Small intestine (tissue), 7 donors: ENCODE results near the gene BCAS1. TPM values are rescaled to one million over a fixed set of nuclear protein-coding genes. Genes with fewer than 3 reads are reported as not detected.

ENCODE experiments used
- DNase-seq, 2 donors: peaks; one replicate each; pipeline versions ENCODE4 v3.0.0 to v3.0.0-alpha.2; 2013
- FAIRE-seq: peaks from 2 replicates; lab custom pipeline; 2012; peaks lifted over from hg19 to GRCh38; lab: Jason Lieb, UNC
- H3K27ac ChIP-seq, 3 donors: one replicate each; pipeline ENCODE4 v1.5.1; 2013; ENCODE audit warnings: low read length in 2 of 3, mild to moderate bottlenecking in 2 of 3, control low read depth in 1 of 3, inconsistent platforms in 1 of 3, low read depth in 1 of 3, moderate library complexity in 1 of 3
- H3K27me3 ChIP-seq, 3 donors: one replicate each; pipeline ENCODE4 v1.6.1; 2013; ENCODE audit warnings: low read length in 3 of 3, inconsistent platforms in 1 of 3; ENCODE audit not compliant: control insufficient read depth in 3 of 3, insufficient read depth in 3 of 3
- H3K36me3 ChIP-seq, 3 donors: one replicate each; pipeline ENCODE4 v1.6.1; 2013; ENCODE audit warnings: low read length in 3 of 3, inconsistent platforms in 1 of 3, low read depth in 1 of 3, mild to moderate bottlenecking in 1 of 3, moderate library complexity in 1 of 3; ENCODE audit not compliant: control insufficient read depth in 3 of 3, insufficient read depth in 2 of 3
- H3K4me1 ChIP-seq, 3 donors: one replicate each; pipeline ENCODE4 v1.6.1; 2013; ENCODE audit warnings: low read length in 2 of 3, inconsistent platforms in 1 of 3, low read depth in 1 of 3, mild to moderate bottlenecking in 1 of 3, moderate library complexity in 1 of 3; ENCODE audit not compliant: control insufficient read depth in 3 of 3, insufficient read depth in 2 of 3
- H3K4me3 ChIP-seq, 3 donors: one replicate each; pipeline ENCODE4 v1.5.1; 2013; ENCODE audit warnings: low read length in 3 of 3, control low read depth in 1 of 3, inconsistent platforms in 1 of 3, low read depth in 1 of 3, mild to moderate bottlenecking in 1 of 3, moderate library complexity in 1 of 3
- H3K9me3 ChIP-seq, 2 donors: one replicate each; pipeline ENCODE4 v1.6.1; 2013; ENCODE audit warnings: low read depth in 1 of 2, low read length in 1 of 2; ENCODE audit not compliant: control insufficient read depth in 2 of 2, insufficient read depth in 1 of 2
- WGBS, 3 donors: extraction: QIAGEN DNeasy Blood & Tissue Kit; methylation state at CpG; one replicate each; pipeline ENCODE4 v1.1.7; 2013; 5-methylcytosine and 5-hydroxymethylcytosine counted together
- polyA plus RNA-seq, 4 donors: library from polyadenylated mRNA; stranded (reverse) in 3 of 4; unstranded in 1 of 4; fragments of 200-250 nt in 3 of 4; fragments of 120-200 nt in 1 of 4; gene quantifications; one replicate each; pipeline versions ENCODE4 v1.2.1 to v1.2.3, GENCODE V29; 2013
- donor health status: healthy with polysubstance abuse.
- donor health status: control.
- donor health status: control.
- donor health status: Bipolar disorder and iron deficiency.
- donor health status: healthy.

Gene BCAS1
- polyA plus RNA-seq, 4 donors, result 5.3 to 52.9 (median 30.8) TPM

GRCh38 chr20:53959911-53960578, 110.3 kb downstream of the BCAS1 start:
- no peak for DNase-seq
- Histone ChIP-seq H3K4me1 (no peaks in the 10 kb centered on the region), H3K4me3 (no peak overlapping the region), H3K27me3 (no peaks in the 10 kb centered on the region), H3K9me3 (no peaks in the 10 kb centered on the region), H3K36me3 (no peaks in the 10 kb centered on the region), H3K27ac (no peak overlapping the region)
- 61 to 87% (median 77%) methylated on average over 6 of the region's 6 CpGs for WGBS, 3 donors
- no peak for FAIRE-seq

- Histone ChIP-seq H3K4me1 (no peaks in the 10 kb centered on the region), H3K27me3 (no peaks in the 10 kb centered on the region), H3K36me3 (no peaks in the 10 kb centered on the region), H3K9me3 (no peaks in the 10 kb centered on the region), H3K4me3 (no peak overlapping the region), H3K27ac (no peak overlapping the region)
- 48 to 64% (median 59%) methylated on average over 5 of the region's 5 CpGs for WGBS, 3 donors
- DNase-seq (no peak), FAIRE-seq (no peak)
These were observed 112.1 kb downstream of the BCAS1 start for GRCh38 chr20:53958260-53958659.

DNA sequence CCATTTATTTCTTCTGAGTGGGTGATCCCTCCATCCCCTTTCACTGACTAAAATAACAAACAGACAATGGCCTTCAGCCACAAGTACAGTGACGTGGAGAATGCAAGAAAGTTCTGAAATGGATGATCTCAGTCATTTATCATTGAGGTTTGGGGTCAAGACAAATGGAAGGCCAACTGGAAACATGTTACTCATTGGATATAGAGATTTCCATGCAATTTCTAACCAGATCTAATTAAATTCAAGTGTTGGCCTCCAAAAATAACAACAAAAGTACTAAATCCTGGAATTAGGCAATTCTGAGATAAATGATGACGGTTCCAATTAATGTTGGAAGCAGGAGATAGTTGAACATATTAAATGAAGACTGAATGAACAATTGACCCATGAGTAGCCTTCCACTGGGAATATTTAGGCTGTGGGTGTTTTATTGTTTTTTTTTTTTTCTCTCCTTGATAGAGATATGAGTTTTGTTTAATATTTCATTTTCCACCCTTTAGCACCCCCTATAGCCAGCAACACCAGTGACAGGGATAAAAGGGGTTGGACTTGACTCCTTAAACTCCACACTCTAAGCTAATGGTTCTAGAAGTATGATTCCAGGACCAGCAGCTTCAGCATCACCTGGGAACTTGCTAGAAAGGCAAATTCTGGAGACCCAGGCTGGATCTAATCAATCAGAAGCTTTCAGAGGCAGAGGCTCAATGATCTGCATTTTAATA, 112.8 kb downstream of the BCAS1 start:
- no peaks in the 10 kb centered on the region for H3K27me3 ChIP-seq
- DNase-seq (no peak), FAIRE-seq (no peak)
- H3K4me3 ChIP-seq, result no peak overlapping the region
- H3K4me1 ChIP-seq, result no peaks in the 10 kb centered on the region
- no peaks in the 10 kb centered on the region for H3K36me3 ChIP-seq
- H3K27ac ChIP-seq, result no peak overlapping the region
- 66 to 82% (median 75%) methylated on average over 2 of the region's 2 CpGs for WGBS, 3 donors
- H3K9me3 ChIP-seq, result peaks cover 0 to 1% of the 10 kb centered on the region in 2 donors

GRCh38 chr20:53956013-53956715, 114.2 kb downstream of the BCAS1 start:
- FAIRE-seq (no peak), DNase-seq (no peak)
- Histone ChIP-seq H3K36me3 (no peaks in the 10 kb centered on the region), H3K9me3 (peaks cover 0 to 4% of the 10 kb centered on the region in 2 donors), H3K27me3 (no peaks in the 10 kb centered on the region), H3K4me1 (no peaks in the 10 kb centered on the region), H3K27ac (no peak overlapping the region), H3K4me3 (no peak overlapping the region)
- WGBS, 3 donors, result 86 to 95% (median 91%) methylated on average over 4 of the region's 4 CpGs

- Histone ChIP-seq H3K27ac (no peak overlapping the region), H3K27me3 (no peaks in the 10 kb centered on the region), H3K36me3 (no peaks in the 10 kb centered on the region), H3K4me1 (no peaks in the 10 kb centered on the region), H3K9me3 (peaks cover 0 to 4% of the 10 kb centered on the region in 2 donors), H3K4me3 (no peak overlapping the region)
- WGBS, 3 donors, result 76 to 85% (median 80%) methylated on average over 6 of the region's 6 CpGs
- DNase-seq (no peak), FAIRE-seq (no peak)
These were observed 115.4 kb downstream of the BCAS1 start for GRCh38 chr20:53954723-53955658.

DNA sequence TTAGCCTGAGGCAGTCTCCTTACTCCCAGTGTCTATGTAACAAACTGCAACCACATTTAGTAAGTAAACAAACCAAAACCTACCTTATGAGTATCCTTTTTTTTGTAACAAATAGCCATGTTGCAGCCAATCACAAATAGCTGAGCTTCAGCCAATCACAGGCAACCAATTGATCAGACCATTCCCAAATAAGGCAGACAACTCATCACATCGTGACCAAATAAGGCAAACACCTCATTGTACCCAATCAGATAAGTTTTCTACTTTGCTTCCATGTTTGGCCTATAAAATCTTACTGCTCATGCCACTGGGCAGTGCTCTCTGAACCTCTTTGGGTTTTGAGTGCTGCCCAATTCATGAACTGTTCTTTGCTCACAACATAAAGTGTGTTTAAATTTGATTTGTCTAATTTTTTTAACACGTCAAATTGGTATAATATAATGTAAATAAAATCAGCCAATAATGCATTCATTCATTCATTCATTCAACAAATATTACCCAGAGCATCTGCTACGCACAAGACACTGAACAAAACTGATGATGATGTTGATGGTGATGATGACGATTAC, 117.8 kb downstream of the BCAS1 start:
- no peaks in the 10 kb centered on the region for H3K36me3 ChIP-seq
- 94 to 97% (median 96%) methylated on average over 4 of the region's 4 CpGs for WGBS, 3 donors
- DNase-seq, result no peak
- peaks cover 0 to 4% (median 2%) of the 10 kb centered on the region in 3 donors for H3K4me1 ChIP-seq
- H3K9me3 ChIP-seq, result peaks cover 0 to 4% of the 10 kb centered on the region in 2 donors
- H3K27me3 ChIP-seq, result no peaks in the 10 kb centered on the region
- H3K4me3 ChIP-seq, result no peak overlapping the region
- H3K27ac ChIP-seq, result no peak overlapping the region
- no peak for FAIRE-seq

DNA sequence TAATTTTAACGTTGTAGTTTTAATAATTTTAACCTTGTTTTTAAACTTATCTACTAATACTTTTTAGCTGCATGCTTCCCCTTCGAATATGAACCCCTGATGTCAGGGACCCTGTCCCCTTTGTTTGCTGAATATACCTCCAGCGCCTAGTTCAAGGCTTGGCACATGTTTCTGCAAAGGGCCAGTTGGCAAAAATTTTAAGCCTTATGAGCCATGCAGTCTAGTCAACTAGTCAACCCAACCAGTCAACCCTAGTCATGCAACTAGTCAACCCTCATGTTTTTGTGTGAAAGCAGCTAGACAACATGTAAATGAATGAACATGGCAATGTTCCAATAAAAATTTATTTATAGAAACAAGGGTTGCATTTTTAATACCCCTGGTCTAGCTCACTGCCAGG, 119.8 kb downstream of the BCAS1 start:
- FAIRE-seq, result no peak
- H3K9me3 ChIP-seq, result peaks cover 0 to 4% of the 10 kb centered on the region in 2 donors
- H3K27ac ChIP-seq, result no peak overlapping the region
- no peak for DNase-seq
- H3K4me3 ChIP-seq, result no peak overlapping the region
- no peaks in the 10 kb centered on the region for H3K36me3 ChIP-seq
- WGBS, 3 donors, result 89 to 91% (median 90%) methylated on average over 3 of the region's 3 CpGs
- H3K27me3 ChIP-seq, result no peaks in the 10 kb centered on the region
- peaks cover 0 to 4% (median 2%) of the 10 kb centered on the region in 3 donors for H3K4me1 ChIP-seq
